GM12878 (cell line): ENCODE measurements around the gene SOBP. TPM values are rescaled to one million over a fixed set of nuclear protein-coding genes. Genes with fewer than 3 reads are reported as not detected.
A peak's percentile ranks its signal among the peaks of the same experiment; 100 is the strongest.

ENCODE experiments used
- ATAC-seq: fragments of 200-7000 bp; cut with Tn5 transposase; 3 replicates; pipeline ENCODE4 v1.9.1; 2020; ENCODE audit warnings: mild to moderate bottlenecking, moderate library complexity
- BruUV-seq: library from RNA; stranded (reverse); fragments of 400-500 nt; replicated peaks from 2 replicates; lab custom pipeline; 2021; lab: Mats Ljungman, UMichigan
- CTCF ChIA-PET: fragments of 300-600 bp; sonication (Branson Sonifier 250); formaldehyde crosslinking; extraction: SDS; loops from one replicate; lab custom pipeline; 2021; ENCODE audit warnings: inconsistent platforms; lab: Yijun Ruan, JAX
- POLR2A ChIA-PET: fragments of 350-600 bp; formaldehyde crosslinking; extraction: SDS; loops from one replicate; lab custom pipeline; 2021; ENCODE audit warnings: inconsistent platforms; lab: Charles Lee
- RAD21 ChIA-PET: fragments of 300-600 bp; sonication (Branson Sonifier 250); formaldehyde crosslinking; loops from one replicate; lab custom pipeline; 2023; ENCODE audit warnings: antibody characterized with exemption; ENCODE audit not compliant: unreplicated experiment; lab: Charles Lee
- SMC1A ChIA-PET: fragments of 300-600 bp; sonication (Branson Sonifier 250); formaldehyde crosslinking; loops from one replicate; lab custom pipeline; 2023; ENCODE audit not compliant: unreplicated experiment, uncharacterized antibody; lab: Charles Lee
- DNase-seq: peaks from one replicate; pipeline ENCODE4 v3.0.0-alpha.2; 2011; ENCODE audit warnings: low read depth, low spot score
- FAIRE-seq: peaks from 3 replicates; lab custom pipeline; 2011; peaks lifted over from hg19 to GRCh38; lab: Jason Lieb, UNC
- H2AFZ ChIP-seq: 2 replicates; pipeline ENCODE4 v1.6.0; 2011; ENCODE audit warnings: low read depth, low read length, control low read depth; ENCODE audit not compliant: control insufficient read depth
- H3K27ac ChIP-seq: 2 replicates; pipeline ENCODE4 v1.5.1; 2011; ENCODE audit warnings: control low read depth; ENCODE audit not compliant: control insufficient read depth, insufficient read depth
- H3K27me3 ChIP-seq, 2 experiments: replicated peaks in 1 of 2; 2 replicates each; pipeline versions ENCODE4 v1.6.0 to v1.6.1; 2011; ENCODE audit warnings: low read length in 1 of 2; ENCODE audit not compliant: control insufficient read depth in 2 of 2, insufficient read depth in 2 of 2
- H3K36me3 ChIP-seq, 2 experiments: 2 replicates each; pipeline ENCODE4 v1.5.1; 2011; ENCODE audit warnings: low read length in 1 of 2; ENCODE audit not compliant: control insufficient read depth in 2 of 2, insufficient read depth in 2 of 2
- H3K4me1 ChIP-seq: 2 replicates; pipeline ENCODE4 v1.6.1; 2011; ENCODE audit warnings: mild to moderate bottlenecking, low read length, moderate library complexity, mixed read lengths; ENCODE audit not compliant: control insufficient read depth, insufficient read depth
- H3K4me2 ChIP-seq: 2 replicates; pipeline ENCODE4 v1.6.0; 2011; ENCODE audit warnings: control low read depth; ENCODE audit not compliant: control insufficient read depth, insufficient read depth
- H3K4me3 ChIP-seq: fragments of 200-600 bp; sonication (generic); 2 replicates; pipeline ENCODE4 v1.5.1; 2016
- H3K79me2 ChIP-seq: 2 replicates; pipeline ENCODE4 v1.6.0; 2011; ENCODE audit warnings: low read length; ENCODE audit not compliant: control insufficient read depth, insufficient read depth
- H3K9ac ChIP-seq: 2 replicates; pipeline ENCODE4 v1.8.0; 2011; ENCODE audit warnings: low read length, control low read depth, mixed read lengths; ENCODE audit not compliant: control insufficient read depth, insufficient read depth
- H3K9me3 ChIP-seq: replicated peaks from 3 replicates; pipeline ENCODE4 v1.5.1; 2011; ENCODE audit warnings: mild to moderate bottlenecking, low read length; ENCODE audit not compliant: control insufficient read depth, insufficient read depth
- H4K20me1 ChIP-seq: 2 replicates; pipeline ENCODE4 v1.6.0; 2011; ENCODE audit not compliant: control insufficient read depth, insufficient read depth
- CREB1 ChIP-seq: IDR thresholded peaks from 2 replicates; pipeline ENCODE4 v1.6.1; 2012; ENCODE audit warnings: low read depth, mild to moderate bottlenecking, inconsistent platforms
- RAD51 ChIP-seq: fragments of 450-650 bp; IDR thresholded peaks from 2 replicates; pipeline ENCODE4 v1.6.1; 2016; ENCODE audit warnings: moderate library complexity, mild to moderate bottlenecking, inconsistent platforms
- SIX5 ChIP-seq: IDR thresholded peaks from 2 replicates; pipeline ENCODE4 v1.6.1; 2011; ENCODE audit warnings: mild to moderate bottlenecking, low read depth, low read length, moderate library complexity; ENCODE audit not compliant: severe bottlenecking
- SPI1 ChIP-seq: IDR thresholded peaks from 2 replicates; pipeline ENCODE4 v1.6.1; 2011; ENCODE audit warnings: low read depth, mild to moderate bottlenecking, low read length, moderate library complexity, borderline replicate concordance; ENCODE audit not compliant: insufficient read depth
- WGBS: methylation state at CpG from one replicate; pipeline ENCODE4 v1.1.6; 2016; ENCODE audit warnings: low lambda C conversion rate; ENCODE audit not compliant: insufficient replicate concordance, insufficient coverage; ENCODE audit errors: missing lambda C conversion rate; 5-methylcytosine and 5-hydroxymethylcytosine counted together
- in situ Hi-C: fragments of 300-500 bp; cut with MboI; formaldehyde crosslinking; loops from 9 replicates; pipeline ENCODE4 v1.14.3; 2018; ENCODE audit warnings: mixed read lengths
- intact Hi-C: fragments of 100-400 bp; cut with micrococcal nuclease; formaldehyde crosslinking; loops from one replicate; pipeline ENCODE4 v1.14.2; 2022; ENCODE audit not compliant: unreplicated experiment
- polyA plus RNA-seq, 11 experiments: library from polyadenylated mRNA; depleted of rRNA in 4 of 11; unstranded in 6 of 11; stranded (reverse) in 5 of 11; fragments of >200 nt; fragmentation: Nextera tagmentation in 4 of 11; fragmentation: Illumina TruSeq in 1 of 11; extraction: Ambion mirVana in 4 of 11; extraction: Trizol in 1 of 11; gene quantifications; 1 replicate in 1 of 11; 2 replicates in 10 of 11; pipeline versions ENCODE4 v1.2.1 to v1.2.3, GENCODE V29; 2011 to 2016; ENCODE audit warnings: inconsistent platforms in 2 of 11, missing spikeins in 2 of 11, low read depth in 1 of 11
- total RNA-seq, 4 experiments: library from RNA; depleted of rRNA in 3 of 4; stranded (reverse); fragments of >200 nt in 3 of 4; fragmentation: Illumina TruSeq in 1 of 4; extraction: Trizol in 1 of 4; gene quantifications; 2 replicates each; pipeline versions ENCODE4 v1.2.1 to v1.2.3, GENCODE V29; 2013 to 2021

Gene SOBP
- total and polyA plus RNA-seq, 10 of the 15 experiments (the other 5 are each of a cell fraction or from before 2014, with no cell fraction given): 0.49 to 1.9 (median 0.78) TPM

- peaks cover 19% of the 10 kb centered on the region for H3K4me1 ChIP-seq
- no peaks in the 10 kb centered on the region for H3K9me3 ChIP-seq
- no peak for DNase-seq
- H3K4me3 ChIP-seq: no peak overlapping the region
- SMC1A ChIA-PET: interaction anchor here (0.8 to 6.9 kb wide), 16 partner anchors 9 to 338 kb away, joined by 3 to 43 read pairs (median 4); no protein-coding TSS in a partner anchor
- H3K9ac ChIP-seq: no peak overlapping the region
- RAD21 ChIA-PET: interaction anchor here (1.1 to 2.0 kb wide), 7 partner anchors 13 to 340 kb away, joined by 3 to 8 read pairs (median 5); no protein-coding TSS in a partner anchor
- in situ Hi-C loops: no loop called here
- H3K79me2 ChIP-seq: no peaks in the 10 kb centered on the region
- intact Hi-C loops: loop anchor here (2.0 to 10.0 kb wide), 5 partner anchors 39 to 542 kb away; partner anchors contain the start of genes BEND3 and PDSS2
- no peaks in the 10 kb centered on the region for H3K27me3 ChIP-seq
- ATAC-seq: no peak
- H3K27ac ChIP-seq: peak overlapping the region; percentile 66; the same call in 1 of the 2 replicates
- CTCF ChIA-PET: interaction anchor here (0.8 to 4.8 kb wide), 16 partner anchors 9 to 479 kb away, joined by 3 to 31 read pairs (median 4); no protein-coding TSS in a partner anchor
- no peak overlapping the region for H3K4me2 ChIP-seq
- peak; percentile 79 for FAIRE-seq
- TF ChIP-seq CREB1 (no peak), SPI1 (peak; percentile 45; the same call in 1 of the 2 replicates)
- POLR2A ChIA-PET: interaction anchor here (1.2 to 2.1 kb wide), 3 partner anchors 13 to 53 kb away, joined by 3 to 9 read pairs (median 5); no protein-coding TSS in a partner anchor
- no peaks in the 10 kb centered on the region for H3K36me3 ChIP-seq
- no peaks in the 10 kb centered on the region for H4K20me1 ChIP-seq
- H2AFZ ChIP-seq: no peak overlapping the region; the same call in 1 of the 2 replicates
- no TSS peak for BruUV-seq
- WGBS: 0% methylated on average over 1 of the region's 1 CpG
Observed at GRCh38 chr6:107656401-107656800, 166.5 kb downstream of the SOBP start.

- Histone ChIP-seq H3K9ac (no peak overlapping the region), H3K4me2 (peak overlapping the region; percentile 95), H2AFZ (peak overlapping the region; percentile 1; the same call in 1 of the 2 replicates), H3K4me3 (no peak overlapping the region), H3K79me2 (no peaks in the 10 kb centered on the region), H3K4me1 (peaks cover 19% of the 10 kb centered on the region), H4K20me1 (no peaks in the 10 kb centered on the region), H3K27ac (peak overlapping the region; percentile 66), H3K27me3 (no peaks in the 10 kb centered on the region), H3K36me3 (no peaks in the 10 kb centered on the region), H3K9me3 (no peaks in the 10 kb centered on the region)
- ChIA-PET SMC1A (interaction anchor here (0.8 to 6.9 kb wide), 11 partner anchors 9 to 339 kb away, joined by 3 to 43 read pairs (median 4); no protein-coding TSS in a partner anchor), POLR2A (interaction anchor here (0.5 to 2.1 kb wide), 5 partner anchors 8 to 52 kb away, joined by 3 to 9 read pairs (median 5); no protein-coding TSS in a partner anchor), CTCF (interaction anchor here (0.9 to 4.8 kb wide), 9 partner anchors 13 to 479 kb away, joined by 3 to 31 read pairs (median 4); no protein-coding TSS in a partner anchor), RAD21 (interaction anchor here (1.1 to 2.0 kb wide), 6 partner anchors 13 to 341 kb away, joined by 3 to 8 read pairs (median 4); no protein-coding TSS in a partner anchor)
- intact Hi-C loops (loop anchor here (2.0 to 10.0 kb wide), 5 partner anchors 40 to 542 kb away; partner anchors contain the start of genes BEND3 and PDSS2), in situ Hi-C loops (no loop called here)
- no TSS peak for BruUV-seq
- ATAC-seq (peak; percentile 22), FAIRE-seq (peak; percentile 18), DNase-seq (no peak)
- 23% methylated on average over 8 of the region's 8 CpGs for WGBS
- no peak for TF ChIP-seq SIX5
- peak; percentile 61; the same call in 1 of the 2 replicates for TF ChIP-seq RAD51
Observed at GRCh38 chr6:107656883-107657282, 167.0 kb downstream of the SOBP start.
